Stimulated activated effector memory CD8-positive, alpha-beta T cell treated with anti-CD3 and anti-CD28 coated beads, Interleukin-12 subunit alpha, Interleukin-12 subunit beta, amount 100 ng/mL, for 72 hours (primary cell): ENCODE data around the gene NEK1.
"Not testable (repeated sequence)": the region's sequence is repeated elsewhere in the genome, so short reads cannot be mapped to it uniquely, and the experiment has no call there.

Experiments used
- ATAC-seq: fragments of 150-1000 bp; cut with Tn5 transposase; 2 replicates; pipeline ENCODE4 v1.10.0; 2021
- DNase-seq, 2 donors: peaks; one replicate each; pipeline ENCODE4 v3.0.0; 2021 to 2022; ENCODE audit warnings: low spot score in 2 of 2
- H3K27ac Mint-ChIP-seq: one replicate; pipeline ENCODE4 v1.8.0; 2022; ENCODE audit warnings: mild to moderate bottlenecking, mixed read lengths
- H3K36me3 Mint-ChIP-seq: one replicate; pipeline ENCODE4 v1.8.0; 2022; ENCODE audit warnings: mild to moderate bottlenecking, mixed read lengths
- H3K4me1 Mint-ChIP-seq: one replicate; pipeline ENCODE4 v1.8.0; 2022; ENCODE audit warnings: mixed read lengths
- H3K4me3 Mint-ChIP-seq: one replicate; pipeline ENCODE4 v1.8.0; 2022; ENCODE audit warnings: mild to moderate bottlenecking, mixed read lengths
- H3K9me3 Mint-ChIP-seq: one replicate; pipeline ENCODE4 v1.8.0; 2022; ENCODE audit warnings: mixed read lengths

NEK1 gene

DNA sequence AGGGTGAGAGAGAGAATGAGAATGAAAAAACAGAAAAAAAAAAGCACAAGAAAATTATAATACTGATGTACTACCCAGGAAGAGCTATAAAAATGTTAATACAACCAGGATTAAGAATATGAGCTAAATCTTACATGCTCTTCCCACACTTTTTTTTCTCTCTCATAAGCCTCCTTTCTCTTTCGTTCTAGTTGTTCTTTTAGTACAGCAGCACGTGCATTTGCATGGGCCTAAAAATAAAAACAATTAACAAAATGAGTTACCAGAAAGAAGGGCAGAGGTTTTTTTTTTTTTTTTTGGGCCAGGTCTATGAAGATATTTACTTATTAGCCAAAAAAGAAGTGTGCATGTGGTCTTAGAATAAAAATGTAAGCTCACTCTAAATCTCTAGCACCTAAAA lies 105.5 kb downstream of the NEK1 start:
- no peak for ATAC-seq
- H3K4me1 Mint-ChIP-seq = no peaks in the 10 kb centered on the region
- peaks cover 50% of the 10 kb centered on the region for H3K36me3 Mint-ChIP-seq
- H3K4me3 Mint-ChIP-seq = no peak overlapping the region
- no peak for DNase-seq
- H3K9me3 Mint-ChIP-seq = no peaks in the 10 kb centered on the region
- H3K27ac Mint-ChIP-seq = no peak overlapping the region

DNA sequence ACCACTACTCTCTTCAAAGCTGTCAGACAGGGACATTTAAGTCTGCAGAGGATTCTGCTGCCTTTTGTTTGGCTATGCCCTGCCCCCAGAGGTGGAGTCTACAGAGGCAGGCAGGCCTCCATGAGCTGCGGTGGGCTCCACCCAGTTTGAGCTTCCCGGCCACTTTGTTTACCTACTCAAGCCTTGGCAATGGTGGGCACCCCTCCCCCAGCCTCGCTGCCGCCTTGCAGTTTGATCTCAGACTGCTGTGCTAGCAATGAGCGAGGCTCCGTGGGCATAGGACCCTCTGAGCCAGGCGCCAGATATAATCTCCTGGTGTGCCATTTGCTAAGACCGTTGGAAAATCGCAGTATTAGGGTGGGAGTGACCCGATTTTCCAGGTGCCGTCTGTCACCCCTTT lies 112.5 kb downstream of the NEK1 start:
- ATAC-seq, H3K4me1 Mint-ChIP-seq, DNase-seq, H3K4me3 Mint-ChIP-seq, H3K27ac Mint-ChIP-seq, H3K9me3 Mint-ChIP-seq: not testable (repeated sequence)
- peaks cover 24% of the 10 kb centered on the region for H3K36me3 Mint-ChIP-seq

DNA sequence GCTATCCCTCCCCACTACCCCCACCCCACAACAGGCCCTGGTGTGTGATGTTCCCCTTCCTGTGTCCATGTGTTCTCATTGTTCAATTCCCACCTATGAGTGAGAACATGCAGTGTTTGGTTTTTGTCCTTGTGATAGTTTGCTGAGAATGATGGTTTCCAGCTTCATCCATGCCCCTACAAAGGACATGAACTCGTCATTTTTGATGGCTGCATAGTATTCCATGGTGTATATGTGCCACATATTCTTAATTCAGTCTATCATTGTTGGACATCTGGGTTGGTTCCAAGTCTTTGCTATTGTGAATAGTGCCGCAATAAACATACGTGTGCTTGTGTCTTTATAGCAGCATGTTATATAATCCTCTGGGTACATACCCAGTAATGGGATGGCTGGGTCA lies 118.1 kb downstream of the NEK1 start:
- ATAC-seq, H3K27ac Mint-ChIP-seq, DNase-seq, H3K4me3 Mint-ChIP-seq, H3K4me1 Mint-ChIP-seq, H3K9me3 Mint-ChIP-seq, H3K36me3 Mint-ChIP-seq: not testable (repeated sequence)

DNA sequence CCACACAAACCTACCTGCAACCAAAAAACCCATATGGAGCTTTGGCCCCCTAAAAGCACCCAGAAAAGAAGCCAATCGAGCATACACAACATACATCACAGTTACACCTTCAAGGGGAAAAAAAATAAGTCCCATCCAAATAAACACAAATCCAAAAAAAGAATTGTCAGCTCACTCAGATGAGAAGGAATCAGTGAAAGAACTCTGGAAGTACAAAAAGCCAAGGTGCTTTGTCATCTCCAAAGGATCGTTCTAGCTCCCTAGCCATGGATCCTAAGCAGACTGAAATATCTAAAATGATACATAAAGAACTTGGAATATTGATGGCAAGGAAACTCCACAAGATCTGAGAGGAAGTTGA lies 119.2 kb downstream of the NEK1 start:
- DNase-seq = no peak
- Mint-ChIP-seq H3K9me3 (peaks cover 4% of the 10 kb centered on the region), H3K36me3 (no peaks in the 10 kb centered on the region), H3K4me3 (no peak overlapping the region), H3K27ac (no peak overlapping the region), H3K4me1 (peaks cover 10% of the 10 kb centered on the region)
- ATAC-seq = no peak

DNA sequence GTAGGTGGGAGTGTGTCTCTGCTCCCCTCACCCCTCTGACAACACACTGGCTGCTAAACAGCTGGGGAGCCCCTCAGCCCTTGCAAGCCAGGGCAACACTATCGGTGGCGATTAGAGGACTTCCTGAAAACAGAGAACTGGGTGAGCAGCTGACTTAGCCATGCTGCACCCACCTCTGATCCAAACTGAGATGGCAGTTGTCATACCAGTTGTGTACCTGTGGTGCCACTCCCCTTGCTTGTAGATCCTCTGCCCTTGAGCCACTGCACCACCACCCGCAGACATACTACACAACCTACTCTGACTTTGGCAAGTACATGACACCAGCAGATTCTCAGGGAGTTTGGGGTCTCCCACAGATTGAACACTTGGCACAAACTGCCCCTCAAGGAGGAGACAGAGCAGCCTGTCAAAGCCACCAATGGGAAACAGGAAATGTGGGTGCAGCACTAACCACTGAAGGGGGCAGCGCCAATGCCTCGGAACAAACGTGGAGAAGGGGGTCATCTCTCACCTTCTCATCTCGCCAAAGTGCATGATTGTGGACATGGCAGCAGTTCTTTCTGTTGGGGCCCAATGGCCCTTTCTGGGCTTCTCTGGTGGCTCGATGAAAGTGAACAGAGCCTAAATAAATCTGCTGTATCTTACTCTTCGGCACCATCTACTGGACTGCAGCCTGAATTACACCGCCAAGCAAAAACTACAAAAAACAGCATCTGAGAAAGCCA lies 119.8 kb downstream of the NEK1 start:
- H3K4me3 Mint-ChIP-seq = no peak overlapping the region
- ATAC-seq = peak; percentile 52
- H3K4me1 Mint-ChIP-seq = peaks cover 10% of the 10 kb centered on the region
- peak in 1 of 2 donors; percentile 67 for DNase-seq
- H3K36me3 Mint-ChIP-seq = no peaks in the 10 kb centered on the region
- H3K27ac Mint-ChIP-seq = no peak overlapping the region
- H3K9me3 Mint-ChIP-seq = peaks cover 4% of the 10 kb centered on the region

DNA sequence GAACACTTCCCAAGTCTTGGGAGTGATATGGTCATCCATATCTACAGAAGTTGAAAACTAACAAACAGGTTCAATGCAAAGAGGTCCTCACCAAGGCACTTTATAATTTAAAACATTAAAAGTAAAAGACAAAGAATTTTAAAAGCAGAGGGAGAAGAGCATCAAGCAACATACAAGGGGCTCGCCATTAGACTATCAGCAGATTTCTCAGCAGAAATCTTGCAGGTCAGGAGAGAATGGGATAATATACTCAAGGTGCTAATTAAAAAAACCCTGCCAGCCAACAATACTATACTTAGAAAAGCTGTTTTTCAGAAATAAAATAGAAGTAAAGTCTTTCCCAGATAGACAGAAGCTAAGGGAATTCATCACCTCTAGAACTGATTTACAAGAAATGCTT lies 121.2 kb downstream of the NEK1 start:
- DNase-seq (no peak), ATAC-seq (no peak)
- Mint-ChIP-seq H3K36me3 (no peaks in the 10 kb centered on the region), H3K4me1 (peaks cover 10% of the 10 kb centered on the region), H3K27ac (no peak overlapping the region), H3K4me3 (no peak overlapping the region), H3K9me3 (peaks cover 4% of the 10 kb centered on the region)

DNA sequence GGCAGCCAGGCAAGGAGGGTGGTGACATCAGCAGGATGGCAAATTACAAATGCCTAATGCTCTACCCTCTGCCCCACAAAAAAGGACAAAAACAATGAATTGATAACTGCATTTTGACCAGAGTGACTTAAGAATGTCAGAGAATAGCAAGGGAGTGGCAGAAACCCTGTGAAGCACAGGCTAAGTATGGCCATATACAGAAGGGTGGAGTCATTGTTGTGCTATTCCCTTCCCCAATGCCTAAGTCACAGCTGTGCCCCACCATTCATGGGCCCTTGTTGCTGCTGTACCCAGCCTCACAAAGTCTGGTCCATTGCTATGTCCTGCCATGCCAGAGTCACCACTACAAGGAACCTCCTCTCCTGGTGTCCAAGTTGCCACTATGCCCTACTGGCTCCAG lies 123.1 kb downstream of the NEK1 start:
- no peak overlapping the region for H3K27ac Mint-ChIP-seq
- ATAC-seq = no peak
- no peak for DNase-seq
- no peak overlapping the region for H3K4me3 Mint-ChIP-seq
- no peaks in the 10 kb centered on the region for H3K36me3 Mint-ChIP-seq
- H3K4me1 Mint-ChIP-seq = peaks cover 10% of the 10 kb centered on the region
- H3K9me3 Mint-ChIP-seq = peaks cover 4% of the 10 kb centered on the region

DNA sequence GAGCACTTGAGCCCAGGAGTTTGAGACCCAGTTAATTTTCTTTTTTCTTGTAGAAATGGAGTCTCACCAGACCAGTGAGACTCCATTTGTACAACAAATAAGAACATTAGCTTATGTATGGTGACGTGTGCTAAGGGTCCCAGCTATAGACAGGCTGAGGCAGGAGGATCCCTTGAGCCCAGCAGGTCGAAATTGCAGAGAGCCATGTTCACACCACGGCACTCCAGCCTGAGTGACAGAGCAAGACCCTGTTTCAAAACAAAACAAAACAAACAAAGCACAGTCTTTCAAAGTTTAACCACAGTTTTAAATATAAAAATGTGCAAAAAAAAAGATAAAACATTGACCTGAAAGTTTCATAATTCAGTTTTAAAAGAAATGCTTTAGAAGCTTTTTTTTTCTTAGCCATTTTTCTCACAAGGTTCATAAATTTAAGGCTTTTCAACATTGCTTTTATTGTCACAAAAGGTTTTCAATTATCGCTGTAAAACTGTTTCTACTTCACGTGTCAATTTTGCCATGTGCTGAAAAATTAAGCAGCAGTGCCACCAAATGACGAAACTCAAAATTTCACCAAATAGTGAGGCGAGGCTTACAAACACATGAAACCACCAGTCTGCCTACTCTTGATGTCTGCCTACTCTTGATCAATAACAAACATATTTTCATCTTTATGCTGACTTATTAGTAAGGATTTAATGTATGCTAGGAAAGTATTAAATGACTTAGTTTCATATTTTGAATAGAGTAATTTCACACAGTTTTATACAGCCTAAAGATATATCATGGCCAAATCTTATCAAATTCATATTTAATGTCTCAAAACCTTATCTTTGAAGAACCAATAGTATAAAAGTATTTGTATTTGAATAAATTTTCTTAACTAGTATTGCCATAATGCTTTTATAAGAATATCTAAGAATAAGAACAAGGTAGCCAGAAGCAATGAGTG lies 126.3 kb downstream of the NEK1 start:
- H3K36me3 Mint-ChIP-seq = no peaks in the 10 kb centered on the region
- H3K4me3 Mint-ChIP-seq = no peak overlapping the region
- DNase-seq (no peak), ATAC-seq (no peak)
- H3K9me3 Mint-ChIP-seq = no peaks in the 10 kb centered on the region
- no peaks in the 10 kb centered on the region for H3K4me1 Mint-ChIP-seq
- H3K27ac Mint-ChIP-seq = no peak overlapping the region

DNA sequence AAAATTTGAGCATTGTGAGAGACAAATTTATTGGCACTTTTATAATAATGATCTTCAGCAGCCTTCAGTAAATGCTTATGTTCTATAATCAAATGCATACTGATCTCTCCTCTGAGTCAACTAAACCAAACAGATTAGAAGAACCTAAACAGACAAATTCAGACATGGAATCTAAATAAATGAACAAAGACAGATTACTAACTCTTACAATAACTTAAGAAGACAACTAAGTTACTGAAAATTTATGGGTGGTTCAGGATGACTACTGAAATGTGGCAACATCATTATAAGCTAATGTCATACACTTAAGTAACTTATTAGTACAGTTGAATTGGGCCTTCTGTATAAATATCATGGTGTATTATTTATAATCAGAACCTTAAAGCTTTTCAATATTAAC lies 127.3 kb downstream of the NEK1 start:
- ATAC-seq (no peak), DNase-seq (no peak)
- no peak overlapping the region for H3K27ac Mint-ChIP-seq
- H3K4me1 Mint-ChIP-seq = no peaks in the 10 kb centered on the region
- H3K9me3 Mint-ChIP-seq = no peaks in the 10 kb centered on the region
- no peak overlapping the region for H3K4me3 Mint-ChIP-seq
- no peaks in the 10 kb centered on the region for H3K36me3 Mint-ChIP-seq

DNA sequence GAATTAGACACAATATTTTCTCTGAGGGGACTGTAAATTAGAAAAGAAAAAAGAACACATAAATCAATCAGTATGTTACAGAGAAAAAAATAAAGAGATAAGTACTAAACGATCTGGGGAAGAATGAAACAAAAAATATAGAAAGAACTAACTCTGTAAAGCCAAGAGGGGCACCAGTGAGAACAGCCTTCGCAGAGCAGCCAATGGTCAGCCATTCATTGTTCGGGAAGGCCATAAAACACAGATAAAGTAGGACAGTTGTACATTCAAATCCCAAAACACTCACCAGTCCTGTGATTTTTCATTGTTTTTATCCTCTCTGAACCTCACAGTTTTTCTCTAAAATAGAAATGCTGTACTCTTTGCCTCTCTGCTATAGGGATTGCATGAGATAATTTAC lies 127.9 kb downstream of the NEK1 start:
- H3K4me1 Mint-ChIP-seq = no peaks in the 10 kb centered on the region
- DNase-seq (no peak), ATAC-seq (no peak)
- no peaks in the 10 kb centered on the region for H3K36me3 Mint-ChIP-seq
- no peak overlapping the region for H3K4me3 Mint-ChIP-seq
- no peak overlapping the region for H3K27ac Mint-ChIP-seq
- H3K9me3 Mint-ChIP-seq = no peaks in the 10 kb centered on the region

DNA sequence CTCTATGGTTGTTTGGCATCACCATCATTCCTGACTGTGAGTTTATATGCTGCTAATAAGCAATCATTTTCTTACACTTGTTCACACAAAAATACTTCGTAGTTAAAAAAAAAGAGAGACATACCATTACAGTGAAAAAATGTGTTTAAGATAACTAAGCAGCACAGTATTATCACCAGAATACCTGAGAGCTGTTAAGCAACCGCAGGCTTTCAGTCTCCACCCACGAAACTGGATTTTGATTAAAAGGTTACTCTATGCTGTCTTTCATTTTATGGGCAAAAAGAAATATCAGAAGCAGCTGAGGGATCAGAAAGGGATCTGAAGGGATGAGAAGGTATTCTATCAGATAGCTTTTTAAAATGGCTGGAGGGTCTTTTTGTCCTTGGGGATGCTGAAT lies 148.3 kb downstream of the NEK1 start:
- Mint-ChIP-seq H3K36me3 (peaks cover 5% of the 10 kb centered on the region), H3K4me3 (no peak overlapping the region), H3K27ac (no peak overlapping the region), H3K4me1 (no peaks in the 10 kb centered on the region), H3K9me3 (peaks cover 10% of the 10 kb centered on the region)
- DNase-seq (no peak), ATAC-seq (no peak)

DNA sequence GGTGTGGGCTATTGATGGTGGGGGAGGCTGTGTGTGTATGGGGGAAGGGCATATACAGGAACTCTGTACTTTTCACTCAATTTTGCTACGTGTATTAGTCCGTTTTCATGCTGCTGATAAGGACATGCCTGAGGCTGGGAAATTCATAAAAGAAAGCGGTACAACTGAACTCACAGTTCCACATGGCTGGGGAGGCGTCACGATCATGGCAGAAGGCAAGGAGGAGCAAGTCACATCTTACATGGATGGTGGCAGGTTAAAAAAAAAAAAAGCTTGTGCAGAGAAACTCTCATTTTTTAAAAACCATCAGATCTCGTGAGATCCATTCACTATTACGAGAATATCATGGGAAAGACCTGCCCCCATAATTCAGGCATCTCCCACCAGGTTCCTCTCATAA lies 152.3 kb downstream of the NEK1 start:
- no peak for DNase-seq
- ATAC-seq = no peak
- Mint-ChIP-seq H3K9me3 (peaks cover 10% of the 10 kb centered on the region), H3K36me3 (peaks cover 5% of the 10 kb centered on the region), H3K4me3 (no peak overlapping the region), H3K4me1 (no peaks in the 10 kb centered on the region), H3K27ac (no peak overlapping the region)

DNA sequence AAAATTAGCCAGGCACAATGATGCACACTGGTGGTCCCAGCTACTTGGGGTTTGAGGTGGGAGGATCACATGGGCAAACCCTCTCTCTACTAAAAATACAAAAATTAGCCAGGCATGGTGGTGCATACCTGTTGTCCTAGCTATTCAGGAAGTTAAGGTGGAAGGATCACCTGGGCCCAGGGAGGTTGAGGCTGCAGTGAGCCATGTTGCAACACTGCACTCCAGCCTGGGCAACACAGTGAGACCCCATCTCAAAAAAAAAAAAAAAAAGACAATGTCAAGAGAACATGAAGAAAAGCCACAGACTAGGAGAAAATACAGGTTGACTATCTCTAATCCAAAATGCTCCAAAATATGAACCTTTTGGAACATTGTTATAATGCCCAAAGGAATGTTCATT lies 153.8 kb downstream of the NEK1 start:
- Mint-ChIP-seq H3K9me3 (peaks cover 10% of the 10 kb centered on the region), H3K4me1 (no peaks in the 10 kb centered on the region), H3K27ac (no peak overlapping the region), H3K36me3 (peaks cover 5% of the 10 kb centered on the region), H3K4me3 (no peak overlapping the region)
- no peak for ATAC-seq
- no peak for DNase-seq

DNA sequence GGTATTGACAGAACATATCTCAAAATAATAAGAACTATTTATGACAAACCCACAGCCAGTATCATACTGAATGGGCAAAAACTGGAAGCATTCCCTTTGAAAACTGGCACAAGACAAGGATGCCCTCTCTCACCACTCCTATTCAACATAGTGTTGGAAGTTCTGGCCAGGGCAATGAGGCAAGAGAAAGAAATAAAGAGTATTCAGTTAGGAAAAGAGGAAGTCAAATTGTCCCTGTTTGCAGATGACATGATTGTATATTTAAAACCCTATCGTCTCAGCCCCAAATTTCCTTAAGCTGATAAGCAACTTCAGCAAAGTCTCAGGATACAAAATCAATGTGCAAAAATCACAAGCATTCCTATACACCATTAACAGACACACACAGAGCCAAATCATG lies 159.7 kb downstream of the NEK1 start:
- H3K36me3 Mint-ChIP-seq, H3K4me3 Mint-ChIP-seq, H3K27ac Mint-ChIP-seq, DNase-seq, H3K4me1 Mint-ChIP-seq, ATAC-seq: not testable (repeated sequence)
- H3K9me3 Mint-ChIP-seq = peaks cover 15% of the 10 kb centered on the region

DNA sequence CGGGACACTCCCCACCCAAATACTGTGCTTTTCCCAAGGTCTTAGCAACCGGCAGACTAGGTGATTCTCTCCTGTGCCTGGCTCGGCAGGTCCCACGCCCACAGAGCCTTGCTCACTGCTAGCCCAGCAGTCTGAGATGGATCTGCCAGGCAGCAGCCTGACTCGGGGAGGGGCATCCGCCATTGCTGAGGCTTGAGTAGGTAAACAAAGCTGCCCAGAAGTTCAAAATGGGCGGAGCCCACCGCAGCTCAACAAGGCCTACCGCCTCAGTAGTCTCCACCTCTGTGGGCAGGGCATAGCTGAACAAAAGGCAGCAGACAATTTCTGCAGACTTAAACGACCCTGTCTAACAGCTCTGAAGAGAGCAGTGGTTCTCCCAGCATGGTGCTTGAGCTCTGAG lies 163.4 kb downstream of the NEK1 start:
- not testable (repeated sequence) for H3K4me1 Mint-ChIP-seq, DNase-seq, H3K27ac Mint-ChIP-seq, H3K4me3 Mint-ChIP-seq, ATAC-seq
- Mint-ChIP-seq H3K9me3 (peaks cover 33% of the 10 kb centered on the region), H3K36me3 (peaks cover 14% of the 10 kb centered on the region)

DNA sequence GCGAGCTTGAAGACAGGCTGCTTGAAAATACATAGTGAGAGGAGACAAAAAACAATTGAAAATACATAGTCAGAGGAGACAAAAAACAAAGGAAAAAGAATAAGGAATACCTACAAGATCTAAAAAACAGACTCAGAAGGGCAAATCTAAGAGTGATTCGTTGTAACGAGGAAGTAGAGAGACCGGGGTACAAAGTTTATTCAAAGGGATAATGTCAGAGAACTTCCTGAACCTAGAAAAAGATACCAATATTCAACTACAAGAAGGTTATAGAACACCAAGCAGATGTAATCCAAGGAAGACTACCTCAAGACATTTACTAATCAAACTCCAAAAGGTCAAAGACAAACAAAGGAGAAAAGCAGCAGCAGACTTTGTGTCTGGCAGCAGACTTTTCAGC lies 165.6 kb downstream of the NEK1 start:
- peaks cover 39% of the 10 kb centered on the region for H3K9me3 Mint-ChIP-seq
- no peak overlapping the region for H3K27ac Mint-ChIP-seq
- H3K4me3 Mint-ChIP-seq = no peak overlapping the region
- ATAC-seq = no peak
- peaks cover 6% of the 10 kb centered on the region for H3K4me1 Mint-ChIP-seq
- DNase-seq = no peak
- peaks cover 13% of the 10 kb centered on the region for H3K36me3 Mint-ChIP-seq
